DOHH2 (cell line): ENCODE data around the gene ACYP2.

Experiments
- H3F3A ChIP-seq: fragments of 200-600 bp; sonication (generic), shearing (Covaris generic); 2 replicates; pipeline ENCODE4 v1.6.0; 2016; ENCODE audit warnings: antibody characterized with exemption, mild to moderate bottlenecking; ENCODE audit not compliant: control insufficient read depth, insufficient read depth
- H3K27ac ChIP-seq: fragments of 200-600 bp; sonication (generic); 2 replicates; pipeline ENCODE4 v1.5.1; 2014; ENCODE audit warnings: low read depth, mild to moderate bottlenecking, low read length, moderate library complexity
- H3K27me3 ChIP-seq: fragments of 200-600 bp; sonication (generic); 2 replicates; pipeline ENCODE4 v1.6.1; 2014; ENCODE audit warnings: mild to moderate bottlenecking, low read length, mixed read lengths; ENCODE audit not compliant: control insufficient read depth
- H3K36me3 ChIP-seq: fragments of 200-600 bp; sonication (generic); 2 replicates; pipeline ENCODE4 v1.6.1; 2014; ENCODE audit warnings: mild to moderate bottlenecking, low read length, moderate library complexity, mixed read lengths; ENCODE audit not compliant: control insufficient read depth
- H3K4me1 ChIP-seq: fragments of 200-600 bp; sonication (generic); 2 replicates; pipeline ENCODE4 v1.6.1; 2014; ENCODE audit warnings: mild to moderate bottlenecking, low read length, mixed read lengths; ENCODE audit not compliant: control insufficient read depth
- H3K4me2 ChIP-seq: fragments of 200-600 bp; sonication (generic); 2 replicates; pipeline ENCODE4 v1.6.0; 2014; ENCODE audit warnings: mild to moderate bottlenecking, low read length, moderate library complexity
- H3K4me3 ChIP-seq: fragments of 200-600 bp; sonication (generic); 2 replicates; pipeline ENCODE4 v1.5.1; 2014; ENCODE audit warnings: mild to moderate bottlenecking, low read length, mixed read lengths
- H3K79me2 ChIP-seq: fragments of 200-600 bp; sonication (generic); 2 replicates; pipeline ENCODE4 v1.6.1; 2014; ENCODE audit warnings: mild to moderate bottlenecking, low read length, mixed read lengths; ENCODE audit not compliant: control insufficient read depth
- H3K9me2 ChIP-seq: fragments of 200-600 bp; sonication (generic); replicated peaks from 2 replicates; pipeline ENCODE4 v1.6.1; 2014; ENCODE audit warnings: mild to moderate bottlenecking, low read length, mixed read lengths; ENCODE audit not compliant: control insufficient read depth
- H3K9me3 ChIP-seq: fragments of 200-600 bp; sonication (generic); 2 replicates; pipeline ENCODE4 v1.6.1; 2014; ENCODE audit warnings: antibody characterized with exemption, low read length, mixed read lengths; ENCODE audit not compliant: control insufficient read depth, insufficient read depth
- H4K20me1 ChIP-seq: fragments of 200-600 bp; sonication (generic); 2 replicates; pipeline ENCODE4 v1.6.0; 2014; ENCODE audit warnings: low read depth, mild to moderate bottlenecking, antibody characterized with exemption, low read length, moderate library complexity; ENCODE audit not compliant: control insufficient read depth, insufficient read depth
- CTCF ChIP-seq: fragments of 200-600 bp; sonication (generic); IDR thresholded peaks from one replicate; pipeline ENCODE4 v1.5.1; 2014; ENCODE audit warnings: antibody characterized with exemption, mild to moderate bottlenecking, low read depth, low read length; ENCODE audit not compliant: poor library complexity, severe bottlenecking
- EZH2phosphoT487 ChIP-seq: fragments of 200-600 bp; sonication (generic); IDR thresholded peaks from 2 replicates; pipeline ENCODE4 v1.6.1; 2017; ENCODE audit warnings: borderline replicate concordance, mild to moderate bottlenecking, antibody characterized with exemption, low read length, moderate library complexity, mixed read lengths

ACYP2 gene

DNA sequence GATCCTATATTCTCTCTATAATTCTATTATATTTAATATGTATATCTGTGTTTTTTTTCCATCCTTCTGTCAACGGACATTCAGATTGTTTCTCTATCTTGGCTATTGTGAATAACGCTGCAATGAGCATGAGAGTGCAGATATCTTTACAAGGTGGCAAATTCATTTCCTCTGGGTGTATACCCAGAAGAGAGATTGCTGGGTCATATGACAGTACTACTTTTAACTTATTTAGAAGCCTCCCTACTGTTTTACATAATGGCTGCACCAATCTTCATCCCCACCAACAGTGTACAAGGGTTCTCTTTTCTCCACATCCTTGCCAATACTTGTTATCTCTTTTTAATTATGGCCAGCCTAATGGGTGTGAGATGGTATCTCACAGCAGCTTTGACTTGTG lies 74.1 kb downstream of the ACYP2 start:
- H3K4me1 ChIP-seq = peaks cover under 1% of the 10 kb centered on the region; the same call in 1 of the 2 replicates
- no peaks in the 10 kb centered on the region for H3K9me3 ChIP-seq
- no peaks in the 10 kb centered on the region for H3F3A ChIP-seq
- no peak for TF ChIP-seq EZH2phosphoT487
- TF ChIP-seq CTCF = no peak
- no peaks in the 10 kb centered on the region for H3K9me2 ChIP-seq
- no peak overlapping the region for H3K4me3 ChIP-seq
- H3K27ac ChIP-seq = no peak overlapping the region
- no peaks in the 10 kb centered on the region for H3K36me3 ChIP-seq
- no peak overlapping the region for H3K4me2 ChIP-seq
- no peaks in the 10 kb centered on the region for H3K79me2 ChIP-seq
- H4K20me1 ChIP-seq = no peaks in the 10 kb centered on the region
- H3K27me3 ChIP-seq = no peaks in the 10 kb centered on the region

GRCh38 chr2:54191361-54192135 lies 76.1 kb downstream of the ACYP2 start:
- no peaks in the 10 kb centered on the region for H4K20me1 ChIP-seq
- H3K27me3 ChIP-seq = no peaks in the 10 kb centered on the region
- H3K36me3 ChIP-seq = no peaks in the 10 kb centered on the region
- H3K9me3 ChIP-seq = no peaks in the 10 kb centered on the region
- H3K79me2 ChIP-seq = no peaks in the 10 kb centered on the region
- no peak overlapping the region for H3K4me2 ChIP-seq
- H3K4me3 ChIP-seq = no peak overlapping the region
- no peaks in the 10 kb centered on the region for H3K9me2 ChIP-seq
- H3K4me1 ChIP-seq = peaks cover 6% of the 10 kb centered on the region
- no peaks in the 10 kb centered on the region for H3F3A ChIP-seq
- TF ChIP-seq CTCF (no peak), EZH2phosphoT487 (no peak)
- H3K27ac ChIP-seq = no peak overlapping the region

GRCh38 chr2:54194761-54195750 lies 79.6 kb downstream of the ACYP2 start:
- no peaks in the 10 kb centered on the region for H3F3A ChIP-seq
- no peak overlapping the region for H3K4me2 ChIP-seq
- peaks cover 6% of the 10 kb centered on the region for H3K4me1 ChIP-seq
- no peaks in the 10 kb centered on the region for H3K36me3 ChIP-seq
- no peak overlapping the region for H3K4me3 ChIP-seq
- H3K27me3 ChIP-seq = no peaks in the 10 kb centered on the region
- no peaks in the 10 kb centered on the region for H4K20me1 ChIP-seq
- H3K9me3 ChIP-seq = no peaks in the 10 kb centered on the region
- no peaks in the 10 kb centered on the region for H3K9me2 ChIP-seq
- no peaks in the 10 kb centered on the region for H3K79me2 ChIP-seq
- no peak overlapping the region for H3K27ac ChIP-seq
- TF ChIP-seq CTCF (no peak), EZH2phosphoT487 (no peak)
